AG04449 (cell line): Measurements from ENCODE around the gene AP1G1.

Experiments
- CTCF ChIA-PET: fragments of 350-600 bp; formaldehyde crosslinking; extraction: SDS; loops from one replicate; lab custom pipeline; 2021; ENCODE audit warnings: antibody characterized with exemption; lab: Yijun Ruan, JAX
- POLR2A ChIA-PET: fragments of 400-600, 350-600 bp; formaldehyde crosslinking; extraction: SDS; loops from one replicate; lab custom pipeline; 2020; ENCODE audit warnings: antibody characterized with exemption, inconsistent platforms; lab: Yijun Ruan, JAX
- DNase-seq: peaks from one replicate; pipeline ENCODE4 v3.0.0-alpha.2; 2010; ENCODE audit warnings: low read depth, low spot score
- H3K4me3 ChIP-seq: 2 replicates; pipeline ENCODE4 v1.5.1; 2011; ENCODE audit warnings: low read depth, mild to moderate bottlenecking, control low read depth, low read length
- TF ChIP-seq, protein P1 (sequence below): IDR thresholded peaks from one replicate; pipeline ENCODE4 v1.5.1; 2011; ENCODE audit warnings: mild to moderate bottlenecking, moderate library complexity, low read length, control low read depth, inconsistent platforms; ENCODE audit not compliant: insufficient read depth; ENCODE audit errors: missing control alignments

AP1G1 gene

DNA sequence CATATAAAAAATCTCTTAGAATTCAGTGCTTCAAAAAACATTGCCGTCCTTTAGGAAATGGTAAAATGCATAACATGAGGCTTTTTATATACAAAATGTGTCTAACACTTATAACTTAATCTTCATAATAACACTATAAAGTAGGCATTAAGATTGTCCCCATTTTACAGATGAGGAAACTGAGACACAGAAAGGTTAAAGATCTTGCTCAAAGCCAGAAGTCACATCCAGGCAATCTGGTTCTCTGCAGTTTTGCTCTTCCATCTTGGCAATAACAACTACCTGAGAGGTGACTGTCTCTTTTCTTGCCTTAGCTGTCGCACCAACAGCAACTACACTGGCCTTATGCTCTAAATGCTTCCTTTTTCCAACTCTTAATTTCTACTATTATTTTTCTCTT is 24.5 kb downstream of the AP1G1 start:
- ChIA-PET CTCF (interaction anchor here (1.0 kb wide), 1 partner anchor 98 kb away, joined by 3 read pairs; no protein-coding TSS in a partner anchor), POLR2A (no interaction called here)
- DNase-seq: no peak
- H3K4me3 ChIP-seq: no peak overlapping the region
- TF ChIP-seq, protein P1, sequence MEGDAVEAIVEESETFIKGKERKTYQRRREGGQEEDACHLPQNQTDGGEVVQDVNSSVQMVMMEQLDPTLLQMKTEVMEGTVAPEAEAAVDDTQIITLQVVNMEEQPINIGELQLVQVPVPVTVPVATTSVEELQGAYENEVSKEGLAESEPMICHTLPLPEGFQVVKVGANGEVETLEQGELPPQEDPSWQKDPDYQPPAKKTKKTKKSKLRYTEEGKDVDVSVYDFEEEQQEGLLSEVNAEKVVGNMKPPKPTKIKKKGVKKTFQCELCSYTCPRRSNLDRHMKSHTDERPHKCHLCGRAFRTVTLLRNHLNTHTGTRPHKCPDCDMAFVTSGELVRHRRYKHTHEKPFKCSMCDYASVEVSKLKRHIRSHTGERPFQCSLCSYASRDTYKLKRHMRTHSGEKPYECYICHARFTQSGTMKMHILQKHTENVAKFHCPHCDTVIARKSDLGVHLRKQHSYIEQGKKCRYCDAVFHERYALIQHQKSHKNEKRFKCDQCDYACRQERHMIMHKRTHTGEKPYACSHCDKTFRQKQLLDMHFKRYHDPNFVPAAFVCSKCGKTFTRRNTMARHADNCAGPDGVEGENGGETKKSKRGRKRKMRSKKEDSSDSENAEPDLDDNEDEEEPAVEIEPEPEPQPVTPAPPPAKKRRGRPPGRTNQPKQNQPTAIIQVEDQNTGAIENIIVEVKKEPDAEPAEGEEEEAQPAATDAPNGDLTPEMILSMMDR: no peak

DNA sequence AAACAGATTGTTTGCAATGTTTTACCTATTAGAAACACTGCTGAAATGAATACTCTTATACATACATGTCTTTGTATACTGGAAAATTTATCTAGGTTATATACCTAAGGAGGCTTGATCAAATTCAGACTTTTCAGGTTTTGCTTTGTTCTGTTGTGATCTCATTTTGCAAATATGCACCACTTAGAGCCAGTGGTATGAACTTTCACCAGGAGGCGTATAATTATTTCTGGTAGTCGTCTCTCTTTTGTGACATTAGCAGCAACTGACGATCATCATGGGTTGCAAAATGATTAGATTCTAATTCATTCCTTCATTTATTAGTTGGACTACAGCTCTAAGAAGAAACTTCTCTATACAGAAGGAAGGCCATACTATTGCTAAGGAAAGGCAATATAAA is 26.9 kb downstream of the AP1G1 start:
- ChIA-PET POLR2A (no interaction called here), CTCF (interaction anchor here (1.7 kb wide), 1 partner anchor 101 kb away, joined by 5 read pairs; no protein-coding TSS in a partner anchor)
- TF ChIP-seq, protein P1: no peak
- DNase-seq: no peak
- no peak overlapping the region for H3K4me3 ChIP-seq

GRCh38 chr16:71780521-71781089 is 28.0 kb downstream of the AP1G1 start:
- POLR2A ChIA-PET: no interaction called here
- TF ChIP-seq, protein P1: no peak
- no peak for DNase-seq
- H3K4me3 ChIP-seq: no peak overlapping the region
- CTCF ChIA-PET: interaction anchor here (0.6 to 1.7 kb wide), 4 partner anchors 8 to 103 kb away, joined by 3 to 5 read pairs (median 4); no protein-coding TSS in a partner anchor

GRCh38 chr16:71778780-71779179 is 29.9 kb downstream of the AP1G1 start:
- TF ChIP-seq, protein P1: no peak
- POLR2A ChIA-PET: interaction anchor here (0.6 kb wide), 1 partner anchor 37 kb away, joined by 3 read pairs; no protein-coding TSS in a partner anchor
- CTCF ChIA-PET: interaction anchor here (0.7 kb wide), 1 partner anchor 183 kb away, joined by 3 read pairs; no protein-coding TSS in a partner anchor
- no peak overlapping the region for H3K4me3 ChIP-seq
- DNase-seq: no peak

- ChIA-PET POLR2A (no interaction called here), CTCF (no interaction called here)
These were observed 31.3 kb downstream of the AP1G1 start for GRCh38 chr16:71777329-71777728.

DNA sequence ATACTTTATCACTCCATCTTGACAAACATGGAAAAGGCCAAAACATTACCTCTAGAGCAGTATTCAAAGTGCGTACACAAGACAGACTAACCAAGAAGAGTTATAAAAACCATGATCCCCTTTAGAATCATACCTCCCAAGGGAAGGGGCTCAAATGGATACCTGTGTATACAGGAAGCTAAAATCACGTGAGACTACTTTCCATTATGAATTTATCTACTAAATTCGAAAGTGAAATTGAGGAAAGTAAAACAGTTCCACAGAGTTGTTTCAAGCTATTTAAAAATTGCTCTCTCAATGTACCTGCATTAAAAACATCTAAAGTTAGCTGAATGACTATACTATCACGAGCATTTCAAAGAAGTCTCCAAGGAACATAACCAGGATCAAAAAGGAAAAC is 32.7 kb downstream of the AP1G1 start:
- DNase-seq: no peak
- CTCF ChIA-PET: interaction anchor here (1.1 to 1.3 kb wide), 2 partner anchors 30 to 107 kb away, joined by 3 to 4 read pairs; no protein-coding TSS in a partner anchor
- no peak overlapping the region for H3K4me3 ChIP-seq
- TF ChIP-seq, protein P1: no peak
- POLR2A ChIA-PET: no interaction called here

More at GRCh38 chr16:71777329-71777728, 31.3 kb downstream of the AP1G1 start:
- TF ChIP-seq, protein P1: no peak
- DNase-seq: no peak
- H3K4me3 ChIP-seq: no peak overlapping the region
